ENCODE measurements around the gene NELL2. TPM values are rescaled to one million over a fixed set of nuclear protein-coding genes. Genes with fewer than 3 reads are reported as not detected.
"Not testable (repeated sequence)": the region's sequence is repeated elsewhere in the genome, so short reads cannot be mapped to it uniquely, and the experiment has no call there.

NELL2 gene
- total RNA-seq, 2 donors from 2014 or later: 0.31 to 0.52 TPM

DNA sequence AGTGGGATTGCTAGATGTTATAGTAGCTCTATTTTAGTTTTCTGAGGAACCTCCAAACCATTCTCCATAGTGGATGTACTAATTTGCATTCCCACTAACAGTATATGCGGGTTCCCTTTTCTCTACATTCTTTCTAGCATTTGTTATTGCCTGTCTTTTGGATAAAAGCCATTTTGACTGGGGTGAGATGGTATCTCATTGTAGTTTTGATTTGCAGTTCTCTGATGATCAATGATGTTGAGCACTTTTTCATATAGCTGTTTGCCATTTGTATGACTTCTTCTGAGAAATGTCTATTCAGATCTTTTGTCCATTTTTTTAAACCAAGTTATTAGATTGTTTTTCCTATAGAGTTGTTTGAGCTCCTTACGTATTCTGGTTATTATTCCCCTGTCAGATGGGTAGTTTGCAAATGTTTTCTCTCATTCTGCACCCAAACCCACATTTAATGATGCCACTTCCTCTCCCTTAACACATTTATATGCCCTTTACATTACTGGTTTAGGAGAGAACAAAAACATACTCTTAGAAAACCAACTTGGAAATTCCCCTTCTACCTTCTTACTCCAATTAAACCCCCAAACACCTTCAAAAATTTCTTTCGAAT, 48.2 kb downstream of the NELL2 start:
- TF ChIP-seq, protein P1, sequence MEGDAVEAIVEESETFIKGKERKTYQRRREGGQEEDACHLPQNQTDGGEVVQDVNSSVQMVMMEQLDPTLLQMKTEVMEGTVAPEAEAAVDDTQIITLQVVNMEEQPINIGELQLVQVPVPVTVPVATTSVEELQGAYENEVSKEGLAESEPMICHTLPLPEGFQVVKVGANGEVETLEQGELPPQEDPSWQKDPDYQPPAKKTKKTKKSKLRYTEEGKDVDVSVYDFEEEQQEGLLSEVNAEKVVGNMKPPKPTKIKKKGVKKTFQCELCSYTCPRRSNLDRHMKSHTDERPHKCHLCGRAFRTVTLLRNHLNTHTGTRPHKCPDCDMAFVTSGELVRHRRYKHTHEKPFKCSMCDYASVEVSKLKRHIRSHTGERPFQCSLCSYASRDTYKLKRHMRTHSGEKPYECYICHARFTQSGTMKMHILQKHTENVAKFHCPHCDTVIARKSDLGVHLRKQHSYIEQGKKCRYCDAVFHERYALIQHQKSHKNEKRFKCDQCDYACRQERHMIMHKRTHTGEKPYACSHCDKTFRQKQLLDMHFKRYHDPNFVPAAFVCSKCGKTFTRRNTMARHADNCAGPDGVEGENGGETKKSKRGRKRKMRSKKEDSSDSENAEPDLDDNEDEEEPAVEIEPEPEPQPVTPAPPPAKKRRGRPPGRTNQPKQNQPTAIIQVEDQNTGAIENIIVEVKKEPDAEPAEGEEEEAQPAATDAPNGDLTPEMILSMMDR (IDR thresholded peaks at IDR 0.05): no peak
- H3K27ac ChIP-seq: no peak overlapping the region
- H3K4me1 ChIP-seq: no peaks in the 10 kb centered on the region
- no peaks in the 10 kb centered on the region for H3K27me3 ChIP-seq
- H3K36me3 ChIP-seq: no peaks in the 10 kb centered on the region
- H3K4me3 ChIP-seq: no peak overlapping the region
- no peak for DNase-seq (ENCODE audit: low spot score)
- no peaks in the 10 kb centered on the region for H3K9me3 ChIP-seq

DNA sequence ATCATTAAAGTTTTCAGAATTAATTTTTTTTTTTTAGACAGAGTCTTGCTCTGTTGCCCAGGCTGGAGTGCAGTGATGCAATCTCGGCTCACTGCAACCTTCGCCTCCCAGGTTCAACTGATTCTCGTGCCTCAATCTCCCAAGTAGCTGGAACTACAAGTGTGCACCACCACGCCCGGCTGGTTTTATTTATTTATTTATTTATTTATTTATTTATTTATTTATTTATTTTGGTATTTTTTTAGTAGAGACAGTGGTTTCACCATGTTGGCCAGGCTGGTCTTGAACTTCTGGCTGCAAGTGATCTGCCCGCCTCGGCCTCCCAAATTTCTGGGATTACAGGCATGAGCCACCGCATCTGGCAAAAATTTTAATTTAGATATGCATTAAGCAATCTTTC, 54.4 kb downstream of the NELL2 start:
- H3K4me1 ChIP-seq; DNase-seq (ENCODE audit: low spot score); H3K36me3 ChIP-seq; H3K4me3 ChIP-seq; H3K27me3 ChIP-seq; H3K9me3 ChIP-seq; H3K27ac ChIP-seq: not testable (repeated sequence)

DNA sequence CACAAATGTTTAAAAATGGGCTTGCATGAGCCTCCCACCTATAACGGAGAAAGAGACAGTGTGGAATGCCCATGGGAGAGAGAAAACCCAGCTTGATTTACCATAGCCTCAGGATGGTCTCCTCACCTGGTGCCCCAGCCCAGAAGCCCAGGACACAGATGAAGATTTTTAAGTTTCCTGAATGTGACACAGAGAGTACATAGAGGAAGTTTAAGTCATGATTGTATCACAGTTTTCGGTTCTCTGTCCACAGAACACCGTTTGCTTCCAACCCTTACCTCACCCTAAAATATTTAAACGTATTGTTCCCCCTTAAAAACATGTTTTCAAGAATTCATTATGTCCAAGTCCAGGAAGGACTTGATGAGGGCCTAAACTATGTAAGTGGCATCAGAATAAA, 56.2 kb downstream of the NELL2 start:
- no peak for DNase-seq (ENCODE audit: low spot score)

DNA sequence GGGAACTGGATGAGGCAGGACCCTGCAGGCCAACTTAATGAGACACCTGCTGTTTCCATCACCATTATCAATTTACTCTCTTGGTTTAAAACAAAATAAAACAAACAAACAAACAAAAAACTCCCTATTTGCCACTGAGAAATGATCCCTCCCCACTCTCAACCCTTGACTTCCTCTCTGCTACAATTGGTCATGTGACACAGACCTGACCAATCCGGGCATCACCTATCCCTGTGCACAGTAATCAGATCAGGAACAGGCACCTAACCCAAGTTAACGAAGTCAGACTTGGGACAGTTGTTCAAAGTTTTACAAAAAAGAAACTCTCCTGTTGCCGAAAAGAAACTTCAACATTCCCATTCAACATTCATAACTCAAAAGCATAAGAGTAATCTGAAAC, 58.4 kb downstream of the NELL2 start:
- Histone ChIP-seq H3K36me3 (no peaks in the 10 kb centered on the region), H3K9me3 (no peaks in the 10 kb centered on the region), H3K27me3 (no peaks in the 10 kb centered on the region), H3K27ac (no peak overlapping the region), H3K4me1 (no peaks in the 10 kb centered on the region), H3K4me3 (no peak overlapping the region)
- no peak for DNase-seq (ENCODE audit: low spot score)
- TF ChIP-seq, protein P1 (IDR thresholded peaks at IDR 0.05): no peak

More for the DNA sequence above, 56.2 kb downstream of the NELL2 start:
- Histone ChIP-seq H3K36me3 (no peaks in the 10 kb centered on the region), H3K4me1 (no peaks in the 10 kb centered on the region), H3K27me3 (no peaks in the 10 kb centered on the region), H3K9me3 (no peaks in the 10 kb centered on the region), H3K27ac (no peak overlapping the region), H3K4me3 (no peak overlapping the region)
- TF ChIP-seq, protein P1 (IDR thresholded peaks at IDR 0.05): no peak

DNA sequence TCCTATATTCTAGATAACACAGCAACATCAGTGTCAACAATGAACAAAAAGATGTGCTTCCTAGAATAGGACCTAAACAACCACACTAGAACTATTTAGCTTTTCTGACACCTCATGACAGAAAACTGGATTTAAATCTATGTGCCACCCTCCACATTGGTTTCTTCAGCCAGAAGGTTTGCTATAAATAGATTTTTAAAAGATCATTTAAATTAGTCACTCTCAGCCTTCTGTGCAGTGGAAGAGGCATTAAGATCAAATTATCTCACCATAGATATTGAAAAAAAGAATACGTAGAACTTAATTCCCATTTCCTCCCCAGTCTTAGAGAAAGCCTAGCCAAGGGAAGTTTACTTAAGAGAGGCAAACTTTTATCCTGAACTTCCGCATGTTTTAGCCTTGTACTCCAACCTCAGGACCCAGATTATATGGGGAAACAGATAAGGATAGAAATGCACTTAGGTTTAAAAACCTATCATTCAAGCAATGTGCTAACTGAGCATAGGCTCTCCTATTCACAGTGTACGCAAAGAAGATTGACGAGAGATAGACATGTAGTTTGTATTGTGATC, 59.6 kb downstream of the NELL2 start:
- Histone ChIP-seq H3K36me3 (no peaks in the 10 kb centered on the region), H3K9me3 (no peaks in the 10 kb centered on the region), H3K4me3 (no peak overlapping the region), H3K4me1 (no peaks in the 10 kb centered on the region), H3K27me3 (no peaks in the 10 kb centered on the region), H3K27ac (no peak overlapping the region)
- DNase-seq (ENCODE audit: low spot score): no peak
- TF ChIP-seq, protein P1 (IDR thresholded peaks at IDR 0.05): no peak

DNA sequence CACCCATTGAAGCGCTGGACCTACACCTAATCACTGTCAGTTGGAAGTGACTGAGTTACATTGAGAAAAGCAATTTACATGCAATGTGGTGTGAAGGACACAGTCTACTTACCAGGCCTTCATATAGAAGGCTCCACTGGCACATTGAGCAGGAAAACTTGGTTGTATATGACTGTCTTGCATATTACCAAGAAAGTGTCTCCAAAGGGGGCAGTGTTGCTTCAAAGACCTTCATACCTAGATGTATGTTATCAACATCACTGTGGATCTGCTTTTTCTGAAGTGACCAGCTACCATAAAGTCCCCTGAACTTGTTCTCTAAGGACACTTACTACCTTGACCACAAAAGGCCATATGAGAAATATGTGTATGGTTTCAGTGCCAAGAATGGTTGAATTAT, 64.1 kb downstream of the NELL2 start:
- Histone ChIP-seq H3K4me1 (no peaks in the 10 kb centered on the region), H3K36me3 (no peaks in the 10 kb centered on the region), H3K27me3 (no peaks in the 10 kb centered on the region), H3K9me3 (no peaks in the 10 kb centered on the region), H3K27ac (no peak overlapping the region), H3K4me3 (no peak overlapping the region)
- DNase-seq (ENCODE audit: low spot score): no peak
- TF ChIP-seq, protein P1 (IDR thresholded peaks at IDR 0.05): no peak

Data from right atrium auricular region (tissue), 2 donors.